ES-I3 (cell line): ENCODE results near the gene IRX2.

Experiments used
- H3K36me3 ChIP-seq: 2 replicates; pipeline ENCODE4 v1.6.1; 2013; ENCODE audit warnings: mild to moderate bottlenecking, low read length, control low read depth, moderate library complexity; ENCODE audit not compliant: insufficient read depth
- H3K4me1 ChIP-seq: 2 replicates; pipeline ENCODE4 v1.6.1; 2013; ENCODE audit warnings: mild to moderate bottlenecking, control low read depth, low read length; ENCODE audit not compliant: insufficient read depth
- H3K9ac ChIP-seq: 2 replicates; pipeline ENCODE4 v1.6.1; 2013; ENCODE audit warnings: low read depth, mild to moderate bottlenecking, low read length, moderate library complexity
- H3K9me3 ChIP-seq: 2 replicates; pipeline ENCODE4 v1.6.1; 2013; ENCODE audit warnings: mild to moderate bottlenecking, low read length, moderate library complexity; ENCODE audit not compliant: control insufficient read depth, insufficient read depth

IRX2 gene

DNA sequence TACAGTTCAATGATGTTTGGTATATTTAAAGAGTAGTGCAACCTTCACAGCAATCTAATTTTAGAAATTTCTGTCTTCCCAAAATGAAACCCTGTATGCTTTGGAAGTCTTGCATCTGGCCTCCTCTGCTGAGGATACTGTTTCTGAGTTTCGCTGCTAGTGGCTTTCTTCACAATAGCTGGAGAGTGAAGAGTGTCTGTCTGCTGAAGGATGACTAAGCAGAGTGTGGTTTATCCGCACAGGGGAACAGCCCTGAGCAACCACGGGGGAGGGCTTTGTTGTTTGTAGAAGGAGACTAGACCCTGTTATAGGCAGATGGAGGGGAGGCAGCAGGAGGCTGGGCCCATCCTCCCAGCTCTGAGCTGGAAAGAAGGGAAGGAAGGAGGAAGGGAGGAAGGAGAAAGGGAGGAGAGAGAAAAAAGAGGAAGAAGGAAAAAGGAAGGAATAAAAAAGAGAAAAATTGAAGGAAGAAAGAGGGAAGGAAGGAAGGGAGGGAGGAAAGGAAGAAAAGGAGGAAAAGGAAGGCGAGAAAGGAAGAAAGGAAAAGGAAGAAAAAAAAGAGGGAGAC is 10.5 kb upstream of the IRX2 start:
- no peaks in the 10 kb centered on the region for H3K36me3 ChIP-seq
- peaks cover 16% of the 10 kb centered on the region for H3K4me1 ChIP-seq
- H3K9ac ChIP-seq, result no peak overlapping the region
- 0 out of 2 replicates have a peak, but pooled peaks cover 2% of the 10 kb centered on the region for H3K9me3 ChIP-seq

DNA sequence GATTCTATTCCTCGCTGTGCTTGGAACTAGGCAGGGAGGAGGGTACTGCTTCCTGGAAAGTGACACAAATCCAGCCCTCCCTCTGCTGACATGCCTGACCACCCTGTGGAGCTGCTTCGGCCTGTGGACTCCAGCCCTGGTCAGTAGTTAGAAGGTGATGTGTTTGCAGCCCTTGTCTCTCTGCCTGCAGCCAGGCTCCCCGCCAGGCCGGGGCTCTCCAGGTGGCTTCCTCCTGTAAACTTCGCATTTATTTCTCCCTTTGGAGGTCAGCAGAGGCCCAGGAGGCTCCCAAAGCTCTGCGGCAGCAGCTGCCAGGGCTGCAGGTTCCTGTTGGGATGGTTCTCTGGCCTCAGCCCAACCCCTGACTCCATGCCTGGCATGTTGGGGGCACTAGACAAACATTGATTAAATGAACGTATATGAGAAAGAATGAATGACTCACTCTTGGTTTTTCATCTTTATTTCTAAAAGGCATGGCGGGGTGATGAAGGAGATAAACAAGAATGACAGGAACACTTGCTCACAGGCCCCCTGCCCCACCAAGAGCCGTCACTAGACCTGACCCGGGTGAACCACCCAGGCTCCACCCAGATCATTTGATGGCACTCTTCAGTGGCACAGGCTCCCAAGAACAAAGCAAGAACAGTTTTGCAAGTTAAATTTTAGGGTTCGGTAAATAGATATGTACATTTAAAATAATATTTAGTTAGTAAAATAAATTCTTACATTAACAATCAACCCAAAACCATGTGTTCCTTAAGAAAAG is 8.4 kb upstream of the IRX2 start:
- Histone ChIP-seq H3K36me3 (no peaks in the 10 kb centered on the region), H3K9me3 (0 out of 2 replicates have a peak, but pooled peaks cover 2% of the 10 kb centered on the region), H3K4me1 (peaks cover 16% of the 10 kb centered on the region), H3K9ac (no peak overlapping the region)

DNA sequence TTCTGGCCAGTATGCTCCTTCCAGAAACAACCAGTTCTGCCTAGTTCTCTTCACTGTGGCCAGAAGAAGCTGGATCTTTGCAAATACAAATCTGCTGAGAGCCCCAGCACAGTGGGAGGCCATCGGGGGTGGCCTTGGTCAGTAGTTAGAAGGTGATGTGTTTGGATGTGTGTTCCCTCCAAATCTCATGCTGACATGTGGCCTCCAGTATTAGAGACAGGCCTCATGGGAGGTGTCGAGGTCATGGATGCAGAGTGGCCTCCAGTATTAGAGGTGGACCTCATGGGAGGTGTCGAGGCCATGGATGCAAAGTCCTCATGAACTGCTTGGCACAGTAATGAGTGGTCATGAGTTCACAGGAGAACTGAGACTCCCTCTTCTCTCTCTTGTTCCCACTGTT is 7.6 kb upstream of the IRX2 start:
- Histone ChIP-seq H3K36me3 (no peaks in the 10 kb centered on the region), H3K9me3 (0 out of 2 replicates have a peak, but pooled peaks cover 2% of the 10 kb centered on the region), H3K4me1 (peaks cover 16% of the 10 kb centered on the region), H3K9ac (no peak overlapping the region)

DNA sequence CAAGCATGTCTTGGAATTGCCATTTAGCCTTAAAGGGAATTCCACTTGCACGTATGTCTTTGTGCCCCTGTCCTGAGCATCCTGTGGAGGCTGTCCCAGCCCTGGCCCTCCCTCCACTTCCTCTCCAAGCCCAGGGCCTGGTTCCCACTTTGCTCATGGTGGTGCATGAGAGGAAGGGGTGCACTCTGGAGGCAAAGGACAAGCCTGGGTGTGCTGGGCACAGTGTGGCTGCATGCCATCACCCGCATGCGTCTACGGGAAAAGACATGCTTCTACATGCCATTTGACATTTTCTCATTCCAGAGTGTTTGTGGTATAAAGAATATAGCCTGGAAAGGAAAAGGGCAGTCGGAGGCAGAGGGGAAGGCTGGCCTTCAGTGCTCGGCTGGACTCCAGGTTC is 7.2 kb upstream of the IRX2 start:
- Histone ChIP-seq H3K9me3 (0 out of 2 replicates have a peak, but pooled peaks cover 2% of the 10 kb centered on the region), H3K36me3 (no peaks in the 10 kb centered on the region), H3K4me1 (peaks cover 16% of the 10 kb centered on the region), H3K9ac (no peak overlapping the region)

DNA sequence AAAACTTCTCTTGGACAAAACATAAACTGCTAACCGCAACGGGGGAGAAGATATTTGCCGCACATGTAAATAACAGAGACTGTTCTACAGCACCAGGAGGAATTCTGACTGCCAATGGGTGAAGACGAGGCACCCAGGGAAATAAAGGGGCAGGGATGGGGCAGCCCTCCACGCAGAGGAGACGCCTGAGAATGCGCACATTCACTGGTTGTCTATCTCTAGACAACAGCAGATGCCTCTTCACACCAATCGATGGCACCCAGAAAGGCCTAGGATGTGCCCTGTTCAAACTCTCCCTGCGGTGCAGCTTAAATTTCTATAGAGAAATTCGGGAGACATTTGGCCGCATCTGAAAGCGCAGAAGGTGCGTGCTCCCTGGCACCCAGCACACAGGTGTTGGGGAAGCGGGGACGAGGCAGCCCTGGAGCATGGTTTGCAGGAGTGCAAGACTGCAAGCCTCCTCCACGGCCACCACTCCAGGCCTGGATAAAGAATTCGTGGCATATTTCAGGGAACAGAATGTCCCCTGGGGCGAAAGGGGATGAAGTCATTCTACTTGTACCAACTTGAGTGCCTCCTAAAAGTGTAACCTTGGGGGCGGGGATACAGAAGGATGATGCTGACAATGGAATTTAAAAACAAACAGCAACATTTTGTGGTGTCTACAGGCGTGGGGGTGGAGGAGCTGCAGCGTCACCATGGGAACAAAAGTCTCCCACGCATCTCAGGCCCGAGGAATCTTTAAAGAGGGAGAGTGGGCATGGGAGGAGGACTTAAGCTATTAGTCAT is 6.3 kb upstream of the IRX2 start:
- H3K9me3 ChIP-seq, result 0 out of 2 replicates have a peak, but pooled peaks cover 2% of the 10 kb centered on the region
- H3K9ac ChIP-seq, result peak overlapping the region; percentile 69; the same call in 1 of the 2 replicates
- H3K4me1 ChIP-seq, result peaks cover 16% of the 10 kb centered on the region
- H3K36me3 ChIP-seq, result no peaks in the 10 kb centered on the region

DNA sequence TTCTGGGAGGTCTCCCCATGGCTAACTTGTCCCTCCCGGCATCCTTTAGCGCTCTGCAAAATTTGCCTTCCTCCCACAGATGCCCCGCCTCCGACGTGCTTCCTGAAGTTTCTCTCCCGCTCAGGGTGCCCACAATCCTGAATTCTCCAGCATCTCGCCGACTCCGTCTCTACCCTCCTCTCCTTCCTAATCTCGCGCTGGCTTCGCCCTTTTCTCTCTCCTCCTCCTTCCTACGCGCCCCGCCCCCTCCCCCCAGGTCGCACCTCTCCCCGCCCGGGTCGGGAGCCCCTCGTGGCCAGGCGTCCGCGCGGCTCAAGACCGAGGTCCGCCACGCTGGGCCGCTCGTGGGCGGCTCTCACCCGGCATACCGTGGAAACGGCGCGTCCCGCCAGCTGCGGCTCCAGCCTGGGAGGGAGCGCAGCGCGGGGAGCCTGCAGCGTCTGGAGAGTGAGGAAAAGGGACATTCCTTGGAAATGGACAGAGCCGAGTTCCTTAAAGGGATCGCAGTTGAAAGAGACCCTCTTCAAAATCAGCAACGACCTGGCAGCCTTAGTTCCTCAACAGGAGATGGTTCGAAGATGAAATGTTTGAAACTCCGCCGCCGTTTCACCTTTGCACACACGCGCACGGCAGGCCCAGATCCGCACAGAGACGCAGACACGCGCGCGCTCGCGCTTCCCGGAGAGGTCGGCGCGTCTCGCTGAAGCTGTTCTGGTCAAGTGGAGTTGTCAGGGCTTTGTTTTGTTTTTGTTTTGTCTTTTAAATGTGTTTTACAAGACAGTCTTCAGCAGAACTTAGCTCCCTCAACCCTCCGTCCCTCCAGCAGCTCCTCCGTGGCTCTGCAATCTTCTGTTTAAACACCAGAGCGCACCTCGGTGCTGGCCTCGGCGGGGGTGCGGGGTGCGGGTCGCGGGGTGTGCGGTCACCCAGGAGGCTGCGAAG is 5.0 kb upstream of the IRX2 start:
- 0 out of 2 replicates have a peak, but pooled peaks cover 2% of the 10 kb centered on the region for H3K9me3 ChIP-seq
- H3K4me1 ChIP-seq, result peaks cover 11% of the 10 kb centered on the region
- H3K9ac ChIP-seq, result peak overlapping the region; percentile 69; the same call in 1 of the 2 replicates
- H3K36me3 ChIP-seq, result no peaks in the 10 kb centered on the region

DNA sequence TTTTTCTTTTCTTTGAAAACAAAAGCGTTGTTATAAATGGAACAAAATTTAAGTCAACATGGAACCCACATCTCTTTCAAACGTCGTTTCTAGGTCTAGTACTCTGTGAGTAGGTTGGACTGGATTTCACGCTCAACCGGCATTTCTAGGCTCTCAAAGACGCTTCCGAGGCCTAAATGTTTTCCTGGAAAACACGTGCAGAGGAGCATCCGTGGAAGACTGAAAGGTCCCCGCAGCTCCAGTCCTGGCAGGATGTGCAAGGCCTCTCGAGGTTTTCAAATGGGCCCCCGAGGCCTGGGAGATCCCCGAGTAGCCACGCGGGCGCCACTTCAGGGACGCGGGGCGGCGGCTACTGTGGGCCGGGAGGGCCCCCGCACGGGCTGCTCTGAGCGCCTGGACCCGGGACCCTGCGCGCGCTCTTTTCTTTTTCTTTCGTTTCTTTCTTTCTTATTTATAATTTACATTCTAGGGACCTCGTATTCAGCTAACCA is 4.2 kb upstream of the IRX2 start:
- Histone ChIP-seq H3K9ac (peak overlapping the region; percentile 69; the same call in 1 of the 2 replicates), H3K9me3 (0 out of 2 replicates have a peak, but pooled peaks cover 2% of the 10 kb centered on the region), H3K36me3 (no peaks in the 10 kb centered on the region), H3K4me1 (peaks cover 11% of the 10 kb centered on the region)

DNA sequence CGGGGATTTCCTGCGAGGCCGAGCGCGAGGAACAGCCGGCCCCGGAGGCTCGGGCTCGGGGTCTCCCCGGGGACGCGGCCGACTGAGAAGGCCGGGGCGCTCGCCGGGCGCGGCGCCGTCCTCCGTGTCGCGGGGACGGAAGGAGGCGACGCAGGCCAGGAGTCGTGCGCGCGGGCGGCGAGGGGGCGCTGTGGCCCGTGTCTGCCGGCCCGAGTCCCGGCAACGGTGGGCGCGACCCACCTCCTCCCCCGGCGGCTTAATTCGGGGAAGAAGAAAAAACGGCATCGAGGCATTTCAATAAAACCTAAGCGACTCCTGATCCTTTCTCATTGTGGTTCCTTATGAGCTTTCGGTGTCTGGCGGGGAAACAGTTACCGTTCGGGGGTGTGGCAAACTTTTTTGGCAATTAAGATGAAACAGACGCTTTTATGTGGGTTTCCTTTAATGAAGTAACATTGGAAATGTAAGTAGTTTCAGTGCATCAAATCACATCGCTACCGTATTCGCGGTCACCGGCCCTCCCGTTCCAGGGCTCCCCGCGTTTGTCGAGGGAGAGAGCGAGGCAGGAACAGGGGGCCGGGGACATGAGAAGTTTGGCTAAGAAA is 3.7 kb upstream of the IRX2 start:
- Histone ChIP-seq H3K9me3 (0 out of 2 replicates have a peak, but pooled peaks cover 2% of the 10 kb centered on the region), H3K4me1 (peaks cover 11% of the 10 kb centered on the region), H3K36me3 (no peaks in the 10 kb centered on the region), H3K9ac (peak overlapping the region; percentile 69)

DNA sequence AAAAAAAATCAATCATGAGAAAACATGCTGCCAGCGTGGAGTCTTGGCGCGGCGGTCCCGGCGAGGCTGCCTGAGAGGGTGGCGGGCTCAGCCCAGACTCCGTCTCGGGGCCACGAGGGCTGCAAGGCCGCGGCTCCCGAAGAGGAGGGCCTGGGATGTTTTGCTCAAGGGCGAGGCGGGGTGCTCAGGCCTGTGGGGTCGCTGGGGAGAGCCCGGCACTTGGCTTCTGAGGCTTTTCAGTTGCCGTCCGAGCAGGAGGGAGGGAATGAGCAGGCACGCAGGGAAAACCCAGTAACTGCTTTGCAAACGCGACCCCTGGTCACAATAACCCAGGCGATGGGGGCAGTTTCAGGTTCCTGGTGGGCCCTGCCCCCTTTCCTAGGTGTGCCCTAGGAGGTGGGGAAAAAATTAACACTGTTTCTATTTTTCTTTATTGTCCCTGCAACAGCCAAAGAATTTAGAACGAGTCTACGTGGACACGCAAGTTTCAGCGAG is 3.2 kb upstream of the IRX2 start:
- no peaks in the 10 kb centered on the region for H3K36me3 ChIP-seq
- peaks cover 11% of the 10 kb centered on the region for H3K4me1 ChIP-seq
- H3K9ac ChIP-seq, result peak overlapping the region; percentile 69
- 0 out of 2 replicates have a peak, but pooled peaks cover 2% of the 10 kb centered on the region for H3K9me3 ChIP-seq

DNA sequence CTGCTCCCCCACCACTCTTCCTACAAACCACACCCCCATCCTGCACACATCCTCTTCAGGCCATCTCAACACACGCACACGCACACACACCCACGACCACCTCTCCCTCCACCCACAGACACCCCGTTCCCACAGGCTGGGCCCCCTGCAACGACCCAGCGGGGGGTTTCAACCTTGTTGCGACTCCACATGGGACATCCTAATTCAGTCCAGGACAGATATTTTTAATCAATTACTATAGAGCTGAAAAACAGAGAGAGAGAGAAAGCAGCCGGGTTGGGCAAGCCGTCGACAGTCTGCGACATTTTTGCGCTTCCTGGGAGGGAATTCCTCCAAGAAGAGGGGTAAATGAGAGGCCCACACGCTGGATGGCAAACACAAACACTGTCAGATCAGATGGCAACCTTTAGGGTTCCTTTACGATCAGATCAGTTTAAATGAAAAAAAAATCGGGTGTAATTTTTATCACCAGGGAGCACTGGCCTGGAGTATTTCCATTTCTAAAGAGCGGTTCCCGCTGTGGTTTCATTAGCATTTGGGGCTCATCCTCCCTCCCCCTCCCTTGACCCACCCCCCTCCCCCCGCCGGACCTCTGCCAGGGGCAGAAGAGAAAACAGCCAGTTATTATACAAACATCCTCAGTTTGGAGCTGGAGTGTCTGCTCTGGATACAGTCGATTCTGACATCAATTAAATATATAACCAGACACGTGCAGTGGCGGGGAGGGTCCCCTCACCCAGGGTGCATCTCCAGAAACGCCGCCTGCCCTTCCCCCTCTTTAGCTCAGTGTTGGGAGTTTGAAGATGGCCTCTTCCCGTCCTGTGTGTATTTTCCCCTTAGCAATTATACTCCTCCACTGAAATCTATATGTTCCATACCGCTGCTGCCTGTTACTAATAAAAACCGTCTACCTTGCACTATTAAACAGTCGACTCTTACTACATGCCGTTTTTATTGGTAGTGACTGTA is 2.3 kb upstream of the IRX2 start:
- H3K36me3 ChIP-seq, result no peaks in the 10 kb centered on the region
- peak overlapping the region; percentile 80 for H3K9ac ChIP-seq
- H3K4me1 ChIP-seq, result peaks cover 7% of the 10 kb centered on the region
- H3K9me3 ChIP-seq, result no peaks in the 10 kb centered on the region

DNA sequence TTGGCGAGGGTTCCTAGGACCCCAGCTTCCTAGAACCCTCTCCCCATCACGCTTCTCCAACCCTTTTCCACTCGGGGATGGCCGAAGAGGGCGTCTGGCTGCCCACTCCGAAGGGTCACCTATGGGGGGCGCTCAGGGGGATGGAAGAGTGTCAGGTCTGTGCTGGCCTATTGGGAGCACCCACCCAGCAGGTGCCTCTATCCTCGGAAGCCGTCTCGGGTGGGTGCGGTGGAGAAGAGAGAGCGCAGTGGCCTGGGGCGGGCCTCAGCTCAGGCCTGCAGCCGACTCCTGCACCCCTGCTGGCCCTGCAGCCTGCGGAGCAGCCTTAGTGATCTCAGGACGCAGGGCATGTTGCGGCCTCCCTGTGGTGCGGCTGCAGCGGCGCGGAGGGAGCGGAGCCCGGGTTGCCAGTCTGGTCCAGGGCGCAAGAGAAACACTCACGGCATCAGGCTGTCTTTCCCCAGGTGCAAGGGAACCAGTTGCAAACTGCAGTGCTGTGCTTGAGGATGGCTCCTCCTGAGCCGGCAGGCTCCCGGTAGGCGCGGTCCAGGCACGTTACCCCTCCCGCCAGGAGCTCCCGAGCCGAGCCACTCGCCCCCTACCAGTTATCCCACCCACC is 1.5 kb upstream of the IRX2 start:
- H3K9me3 ChIP-seq, result no peaks in the 10 kb centered on the region
- peak overlapping the region; percentile 80 for H3K9ac ChIP-seq
- H3K4me1 ChIP-seq, result no peaks in the 10 kb centered on the region; the same call in 1 of the 2 replicates
- H3K36me3 ChIP-seq, result peaks cover 1% of the 10 kb centered on the region; the same call in 1 of the 2 replicates
